Measurements from ENCODE around the gene ZBTB20.

GRCh38 chr3:114509756-114510155, 637.3 kb downstream of the ZBTB20 start:
- TF ChIP-seq POLR2AphosphoS5 (IDR thresholded peaks at IDR 0.05; ENCODE audit: low read depth, low read length) = no peak
- no peak for TF ChIP-seq SIN3A (IDR thresholded peaks at IDR 0.05; ENCODE audit: borderline replicate concordance, insufficient read depth, low read length)
- no peak for TF ChIP-seq REST (IDR thresholded peaks at IDR 0.05; ENCODE audit: insufficient read depth in 1 of 2, low read depth in 2 of 2, low read length in 2 of 2)
- no peak for TF ChIP-seq TAF1 (IDR thresholded peaks at IDR 0.05; ENCODE audit: borderline replicate concordance, insufficient read depth, low read length)
